T-helper 22 cell (primary cell): ENCODE measurements around the gene MED12L.

Experiments used
- DNase-seq: peaks from one replicate; pipeline ENCODE4 v3.0.0-alpha.2; 2020; ENCODE audit warnings: low read depth

Gene MED12L

DNA sequence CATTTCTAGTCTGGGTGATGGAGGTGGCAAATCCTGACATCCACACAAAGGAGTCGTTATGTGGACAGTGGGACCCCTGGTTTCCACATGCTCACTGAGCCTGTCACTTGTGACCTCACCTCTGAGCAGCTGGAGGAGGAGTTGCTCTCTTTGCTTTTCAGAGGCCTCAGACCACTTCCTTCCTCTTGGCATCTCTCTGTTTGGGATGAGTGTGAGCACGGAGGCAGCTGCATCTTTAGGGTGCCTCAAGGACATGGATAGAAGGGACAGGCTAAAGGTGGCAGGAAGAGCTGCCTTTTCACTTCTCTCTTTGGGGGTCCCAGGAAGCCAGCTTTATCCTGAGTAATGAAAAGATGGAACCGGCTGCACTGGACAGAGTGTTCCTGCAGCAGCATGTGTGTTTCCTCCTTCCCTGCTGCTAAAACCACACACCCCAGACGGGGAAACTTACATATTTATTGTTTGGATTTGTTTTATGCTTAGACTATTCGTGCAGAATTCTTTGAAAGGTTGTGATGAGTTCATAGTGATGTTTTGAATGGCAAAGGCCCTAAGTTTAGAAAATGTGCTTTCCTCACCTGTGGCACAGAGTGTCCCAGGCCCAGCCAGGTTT, 85.8 kb downstream of the MED12L start:
- no peak for DNase-seq

DNA sequence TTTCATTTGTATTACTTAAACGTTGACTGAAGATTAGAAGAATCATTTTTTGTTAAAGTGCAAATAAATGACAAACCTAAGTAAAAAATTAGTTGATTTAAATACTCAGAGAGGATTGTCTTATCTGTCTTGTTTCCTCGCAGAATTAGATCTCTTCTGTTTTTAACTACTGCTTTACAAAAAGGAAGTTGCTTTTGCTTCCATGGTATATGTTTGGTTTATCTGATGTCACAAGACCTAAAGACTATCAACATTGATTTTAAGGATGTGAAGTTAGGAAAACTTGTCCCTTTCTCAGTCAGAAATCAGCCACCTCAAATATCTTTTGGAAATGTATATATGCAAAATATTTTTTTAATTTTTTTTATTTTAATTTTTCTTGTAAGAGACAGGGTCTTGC, 88.9 kb downstream of the MED12L start:
- DNase-seq: no peak

DNA sequence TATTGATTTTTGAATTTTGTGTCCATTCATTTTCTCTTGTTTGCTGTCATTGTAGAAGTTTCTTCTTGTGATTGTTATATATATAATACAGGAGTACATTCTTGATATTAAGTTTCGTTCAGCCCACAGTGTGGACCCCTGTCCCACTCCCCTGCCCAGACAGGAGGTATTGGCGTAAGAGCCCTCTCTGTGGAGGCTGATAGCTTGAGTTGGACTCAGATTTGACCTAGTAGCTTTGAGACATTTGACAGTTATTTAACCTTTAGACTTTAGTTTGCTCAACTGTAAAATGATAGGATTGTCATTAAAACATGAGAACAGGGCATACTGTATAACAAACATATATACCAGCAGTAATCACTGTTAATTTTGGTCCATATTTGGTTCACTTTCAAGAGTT, 90.5 kb downstream of the MED12L start:
- DNase-seq: no peak

DNA sequence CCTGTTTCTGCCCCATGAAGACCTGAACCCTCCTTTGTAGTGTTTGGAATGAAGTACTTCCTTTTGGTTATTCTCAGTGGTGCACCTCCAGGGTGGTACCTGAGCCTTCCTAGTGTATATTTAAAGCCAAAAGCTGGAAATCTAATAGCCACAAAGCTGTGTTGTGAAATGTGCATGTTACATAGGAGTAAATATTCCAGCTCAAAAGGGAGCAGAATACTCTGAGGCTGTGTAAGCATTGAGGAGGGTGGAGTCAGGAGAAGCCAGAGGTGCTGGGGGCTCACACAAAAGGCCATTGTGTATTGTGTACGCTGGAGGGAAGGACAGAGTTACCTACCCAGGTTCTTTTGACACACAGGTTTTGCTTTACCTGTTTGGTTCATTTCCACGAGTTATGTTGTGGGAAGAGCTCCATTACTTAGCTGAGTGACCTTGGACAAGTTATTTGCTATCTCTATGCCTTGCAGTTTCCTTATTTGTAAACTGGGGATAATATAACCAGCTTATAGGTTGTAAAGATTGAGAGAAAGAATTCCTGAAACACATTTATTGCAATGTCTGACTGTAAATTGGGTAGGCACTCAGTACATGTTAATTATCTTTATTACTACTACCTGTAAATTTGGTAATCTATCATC, 92.9 kb downstream of the MED12L start:
- no peak for DNase-seq

DNA sequence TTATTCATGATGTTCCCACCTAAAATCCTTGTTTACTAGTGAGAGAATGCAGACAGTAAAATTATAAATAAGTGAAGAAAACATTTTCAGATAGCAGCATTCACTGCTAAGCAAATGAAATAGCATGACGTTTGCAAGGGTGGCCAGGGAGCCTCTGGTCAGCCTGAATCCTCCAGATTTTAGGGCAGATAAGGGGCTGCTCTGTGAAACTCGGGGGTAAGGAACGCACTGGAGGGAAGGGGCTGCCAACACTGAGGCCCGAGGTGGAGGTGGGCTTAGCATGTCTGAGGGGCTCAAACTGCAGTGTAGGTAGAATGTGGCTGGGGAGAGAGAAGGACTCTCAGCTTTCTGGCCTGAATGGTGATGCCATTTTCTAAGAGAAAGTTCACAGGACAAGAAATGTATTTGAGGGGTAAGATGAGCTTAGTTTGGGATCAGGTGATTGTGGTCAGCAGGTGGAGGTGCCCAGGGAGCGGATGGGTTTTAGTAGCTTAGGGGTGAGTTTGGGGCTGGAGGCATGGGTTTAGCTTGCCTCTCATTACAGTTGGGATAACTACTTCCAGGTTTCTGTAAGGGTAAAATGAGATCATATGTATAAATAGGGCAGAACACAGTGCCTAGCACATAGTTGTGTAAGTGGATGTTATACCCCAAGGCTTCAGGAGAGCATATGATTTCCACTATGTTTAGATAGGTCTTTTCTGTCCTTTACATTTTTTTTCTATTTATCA, 97.0 kb downstream of the MED12L start:
- no peak for DNase-seq

DNA sequence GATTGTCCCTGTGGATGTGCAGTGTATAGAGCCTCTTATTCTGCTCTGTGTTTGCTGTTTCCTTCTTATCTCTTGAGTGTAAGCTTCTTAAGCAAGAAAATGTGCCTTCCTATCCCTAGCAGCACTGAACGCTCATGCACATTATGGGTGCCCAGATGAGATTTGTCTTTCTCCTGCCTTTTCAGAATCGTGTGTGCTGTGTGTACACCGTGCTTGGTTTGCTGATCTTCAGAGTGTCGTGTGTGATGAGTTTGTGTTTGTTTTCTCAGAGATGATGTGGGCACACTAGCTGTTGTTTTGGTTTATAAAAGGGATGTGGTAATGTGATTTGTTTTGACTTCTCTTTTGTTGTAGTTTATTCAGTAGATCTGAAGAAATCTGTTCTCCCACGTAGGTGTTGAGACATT, 97.8 kb downstream of the MED12L start:
- DNase-seq: no peak

DNA sequence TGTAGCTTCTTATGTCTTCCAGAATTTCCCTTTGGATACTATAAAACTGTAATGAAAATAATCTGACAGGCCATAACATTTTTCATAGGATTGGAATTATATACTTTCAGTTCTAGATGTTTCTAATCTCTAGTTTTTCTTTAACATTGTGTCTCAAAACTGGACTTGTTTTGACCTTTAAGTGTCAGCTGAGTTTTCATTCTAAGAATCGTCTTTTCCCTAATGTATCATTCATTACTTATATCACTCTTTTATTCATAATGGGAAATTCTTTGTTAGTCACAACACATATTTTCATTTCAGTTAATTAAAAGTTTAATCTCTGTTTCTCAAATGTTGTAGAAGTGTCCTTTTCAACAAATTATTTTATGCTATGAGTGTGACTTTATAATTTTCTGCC, 105.6 kb downstream of the MED12L start:
- DNase-seq: no peak

DNA sequence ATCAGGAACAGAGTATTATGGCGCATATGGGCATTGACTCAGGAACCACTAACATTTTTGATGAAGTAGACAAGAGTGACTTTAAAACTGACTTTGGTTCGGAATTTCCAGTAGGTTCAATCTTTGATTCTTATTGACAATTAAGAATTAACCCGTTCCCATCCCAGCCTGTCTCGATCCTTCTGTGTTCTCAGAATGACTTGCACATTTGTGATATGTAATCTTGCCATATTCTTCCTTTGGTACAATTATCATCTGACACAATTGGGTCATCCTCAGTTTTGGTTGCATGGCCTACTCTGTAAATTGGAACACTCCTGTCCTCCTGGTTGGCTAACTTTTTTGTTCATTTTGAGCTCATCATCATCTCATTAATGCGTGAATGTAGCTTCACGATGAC, 107.1 kb downstream of the MED12L start:
- no peak for DNase-seq

DNA sequence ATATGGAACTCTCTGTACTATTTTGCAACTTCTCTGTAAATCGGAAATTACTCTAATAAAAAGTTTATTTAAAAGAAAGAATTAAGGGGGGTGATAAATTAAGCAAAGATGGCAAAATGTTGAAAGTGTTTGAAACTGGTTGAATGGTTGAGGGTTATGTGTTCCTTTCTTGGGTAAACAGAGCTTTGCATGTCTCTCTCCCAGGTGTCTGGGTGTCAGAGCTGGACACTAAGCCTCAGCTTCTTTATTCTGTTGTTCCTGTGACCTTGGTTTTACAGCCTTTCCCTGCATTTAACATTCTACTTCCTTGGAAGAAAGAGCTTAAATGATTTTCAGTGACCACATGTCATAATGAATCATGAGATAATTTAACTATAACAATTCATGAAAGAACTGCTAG, 110.4 kb downstream of the MED12L start:
- DNase-seq: no peak

DNA sequence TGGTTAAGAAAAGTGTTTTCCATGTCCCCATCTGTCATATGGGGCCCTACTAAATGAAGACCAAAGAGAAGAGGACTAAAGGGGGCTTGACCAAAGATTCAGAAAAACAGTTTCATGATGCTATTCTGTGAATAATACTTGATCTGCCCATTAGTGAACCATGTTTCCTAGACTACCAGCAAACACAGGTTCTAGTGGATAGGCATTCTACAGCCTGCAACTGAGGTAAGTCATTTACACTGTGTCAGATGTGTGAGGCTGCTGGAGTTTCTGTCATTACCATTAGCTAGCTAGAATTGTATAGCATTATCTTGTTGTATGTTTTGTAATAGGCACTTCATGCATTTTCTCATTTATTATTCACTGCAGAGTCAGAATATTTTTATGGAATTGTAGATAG, 111.0 kb downstream of the MED12L start:
- DNase-seq: no peak

DNA sequence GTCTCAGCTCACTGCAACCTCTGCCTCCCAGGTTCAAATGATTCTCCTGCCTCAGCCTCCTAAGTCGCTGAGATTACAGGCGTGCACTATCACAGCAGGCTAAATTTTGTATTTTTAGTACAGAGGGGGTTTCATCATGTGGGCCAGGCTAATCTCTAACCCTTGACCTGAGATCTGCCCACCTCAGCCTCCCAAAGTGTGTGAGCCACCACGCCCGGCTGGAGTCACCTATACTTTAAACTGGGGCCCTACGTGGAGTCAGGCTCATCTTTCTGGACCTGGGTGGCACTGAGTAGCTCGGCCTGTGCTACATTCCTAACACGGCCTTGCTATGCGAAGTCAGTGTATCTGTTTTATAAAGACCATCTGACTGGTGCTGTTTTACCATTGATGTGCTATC, 111.8 kb downstream of the MED12L start:
- no peak for DNase-seq

DNA sequence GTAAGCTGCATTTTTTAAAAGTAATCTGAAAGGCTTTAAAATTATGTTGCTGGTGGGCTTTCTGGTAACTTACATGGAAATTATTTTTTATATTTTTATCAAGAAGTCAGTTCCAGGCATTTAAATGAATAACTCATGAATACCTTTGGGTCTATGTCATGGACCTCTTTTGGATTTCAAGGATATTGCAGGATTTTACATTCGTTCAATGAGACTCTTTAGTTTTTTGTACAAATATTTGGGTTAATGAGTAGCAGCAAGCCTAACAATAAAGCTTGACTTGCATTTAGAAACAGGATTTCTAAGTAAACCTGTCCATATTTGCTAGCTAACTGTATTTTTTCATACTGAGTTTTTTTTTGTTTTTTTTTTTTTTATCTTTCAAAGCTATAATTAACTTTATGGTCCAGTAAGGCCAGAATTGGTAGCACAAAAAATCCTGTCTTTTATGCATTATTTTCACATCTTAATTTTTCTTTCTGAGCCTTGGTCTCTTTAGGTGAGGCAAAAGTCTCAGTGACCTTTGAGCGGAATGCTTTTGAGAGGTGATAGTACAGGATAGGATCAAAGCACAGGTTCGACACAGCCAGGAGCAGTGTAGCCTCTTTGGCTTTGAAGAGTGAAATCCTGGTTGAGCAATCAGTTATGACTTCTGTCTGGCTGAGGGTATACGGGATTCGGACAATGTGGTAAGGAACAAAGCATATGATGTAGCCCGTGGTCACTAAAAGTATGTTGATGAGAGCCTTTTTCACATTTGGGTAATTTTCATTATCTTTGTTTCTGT, 112.7 kb downstream of the MED12L start:
- no peak for DNase-seq

DNA sequence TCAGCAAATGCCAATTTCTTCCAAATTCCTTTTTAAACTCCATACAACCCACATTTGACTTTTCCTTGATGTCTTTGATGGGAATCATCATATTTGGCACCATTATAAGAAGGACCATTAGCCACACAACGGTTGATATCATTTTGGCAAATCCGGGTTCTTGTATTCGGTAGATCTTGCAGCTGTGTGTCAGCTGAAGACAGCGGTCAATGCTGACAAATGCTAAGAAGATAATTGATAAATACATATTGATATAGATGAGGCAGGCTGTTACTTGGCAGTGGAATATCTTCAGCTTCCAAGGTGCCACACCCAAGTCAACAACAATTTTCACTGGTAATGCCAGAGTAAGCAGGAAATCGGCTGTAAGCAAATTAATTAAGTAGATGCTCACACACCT, 113.4 kb downstream of the MED12L start:
- DNase-seq: no peak

DNA sequence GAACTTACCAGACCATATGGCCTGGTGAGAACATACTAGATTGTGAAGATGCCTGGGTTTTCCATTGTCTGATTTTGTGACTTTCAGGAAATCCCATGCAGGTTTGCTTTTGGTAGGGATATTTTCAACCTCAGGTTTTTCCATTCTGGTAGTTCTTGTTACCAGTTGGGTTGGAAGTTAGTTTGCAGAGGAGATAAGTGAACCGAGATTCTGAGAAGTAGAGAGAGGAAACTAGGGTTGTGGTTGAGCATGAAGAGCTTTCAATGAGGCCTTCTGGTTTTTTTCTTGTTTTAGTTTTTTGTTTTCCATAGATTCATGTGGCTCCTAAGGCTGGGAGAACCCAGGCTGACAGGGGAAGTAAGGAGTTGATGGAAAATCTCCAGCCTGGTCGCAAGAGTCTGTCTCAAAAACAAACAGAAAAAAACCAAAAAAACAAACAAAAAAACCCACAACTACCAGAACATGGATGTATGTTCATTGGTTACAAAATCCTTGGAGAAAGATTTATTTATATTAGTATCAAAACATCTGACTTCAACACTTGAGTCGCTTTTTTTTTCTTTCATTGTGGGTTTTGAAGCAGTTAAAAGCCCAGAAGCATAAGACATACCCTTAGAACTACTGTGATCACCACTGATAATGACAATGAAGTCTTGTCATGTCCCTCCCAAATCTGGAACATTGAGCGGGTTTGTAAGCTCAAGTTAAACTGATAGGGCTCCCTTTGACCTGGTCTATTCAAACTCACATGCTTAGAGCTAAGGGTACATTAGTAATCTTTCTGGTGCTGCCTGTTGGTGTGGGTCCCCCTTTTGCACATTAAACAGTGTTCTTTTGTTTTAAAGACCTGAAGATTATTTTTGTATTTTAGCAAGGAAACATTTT, 114.3 kb downstream of the MED12L start:
- DNase-seq: no peak

DNA sequence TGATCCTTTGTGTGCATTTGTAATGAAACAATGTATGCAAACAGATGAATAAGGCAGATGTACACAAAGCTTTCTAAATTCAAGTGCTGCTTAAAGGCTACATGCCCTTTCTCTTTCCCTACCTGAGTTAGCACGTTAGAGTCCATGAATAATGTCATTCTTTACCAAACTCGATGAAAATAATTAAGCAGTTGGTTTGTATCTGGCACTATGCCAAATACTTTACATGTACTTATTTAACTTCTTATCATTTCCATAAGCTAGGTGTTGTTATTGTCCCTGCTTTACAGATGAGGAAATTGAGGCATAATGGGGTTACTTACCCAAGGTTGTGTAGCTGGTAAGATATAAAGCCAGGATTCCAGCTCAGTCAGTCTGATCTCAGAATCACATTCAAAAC, 115.1 kb downstream of the MED12L start:
- DNase-seq: no peak

DNA sequence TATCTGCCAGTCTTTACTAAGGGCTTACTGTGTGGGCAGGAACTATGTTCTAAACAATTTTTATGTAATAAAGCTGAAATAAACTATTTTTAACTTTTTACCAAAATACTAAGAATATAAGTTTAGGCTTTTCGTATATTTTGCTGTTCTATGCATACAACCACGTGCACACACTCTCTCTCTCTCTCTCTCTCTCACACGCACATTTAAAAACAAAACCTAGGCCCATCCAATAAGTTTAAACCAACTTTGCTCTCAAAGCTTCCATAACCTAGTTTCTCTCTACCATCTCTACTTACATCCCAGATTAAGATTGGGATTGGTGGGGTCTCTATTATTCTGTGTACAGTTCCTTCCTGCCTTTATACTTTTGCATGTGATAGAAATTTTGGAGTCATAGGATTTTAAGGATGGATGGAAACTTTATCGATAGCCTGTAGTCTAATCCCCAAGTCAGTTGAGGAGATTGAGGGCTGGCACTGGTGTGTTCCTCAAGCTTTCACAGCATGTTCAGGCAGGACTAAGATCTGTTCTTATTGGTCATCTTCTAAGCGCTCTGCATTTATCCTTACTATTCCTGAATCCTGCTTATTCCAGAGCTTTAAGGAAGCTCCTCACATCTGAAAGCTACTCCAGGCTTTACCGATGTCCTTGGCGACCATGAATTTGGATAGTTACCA, 115.7 kb downstream of the MED12L start:
- no peak for DNase-seq

DNA sequence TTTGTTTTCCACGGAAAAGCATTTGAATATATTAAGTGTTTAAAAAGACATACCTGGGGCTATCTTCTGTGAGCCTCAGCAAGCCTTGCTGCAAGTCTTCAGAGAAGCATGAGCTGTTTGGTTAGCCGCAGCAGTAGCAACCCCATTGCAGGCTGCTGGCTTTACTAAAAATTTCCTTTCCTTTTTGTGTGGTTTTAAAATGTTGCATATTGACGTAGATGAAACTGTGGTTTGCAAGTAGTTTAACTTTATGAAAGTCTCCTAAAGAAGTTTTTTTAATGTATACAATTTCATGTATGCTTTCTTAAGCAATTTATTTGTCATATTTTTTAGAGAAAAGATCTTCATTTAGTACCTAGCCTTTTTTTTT, 117.6 kb downstream of the MED12L start, which contains the start of gene GPR171:
Gene GPR171, minus strand, starts transcription at position 166 of the 370 bp plus-strand sequence. CDS start 3,830 bp downstream, outside the sequence.
- peak; percentile 62 for DNase-seq

DNA sequence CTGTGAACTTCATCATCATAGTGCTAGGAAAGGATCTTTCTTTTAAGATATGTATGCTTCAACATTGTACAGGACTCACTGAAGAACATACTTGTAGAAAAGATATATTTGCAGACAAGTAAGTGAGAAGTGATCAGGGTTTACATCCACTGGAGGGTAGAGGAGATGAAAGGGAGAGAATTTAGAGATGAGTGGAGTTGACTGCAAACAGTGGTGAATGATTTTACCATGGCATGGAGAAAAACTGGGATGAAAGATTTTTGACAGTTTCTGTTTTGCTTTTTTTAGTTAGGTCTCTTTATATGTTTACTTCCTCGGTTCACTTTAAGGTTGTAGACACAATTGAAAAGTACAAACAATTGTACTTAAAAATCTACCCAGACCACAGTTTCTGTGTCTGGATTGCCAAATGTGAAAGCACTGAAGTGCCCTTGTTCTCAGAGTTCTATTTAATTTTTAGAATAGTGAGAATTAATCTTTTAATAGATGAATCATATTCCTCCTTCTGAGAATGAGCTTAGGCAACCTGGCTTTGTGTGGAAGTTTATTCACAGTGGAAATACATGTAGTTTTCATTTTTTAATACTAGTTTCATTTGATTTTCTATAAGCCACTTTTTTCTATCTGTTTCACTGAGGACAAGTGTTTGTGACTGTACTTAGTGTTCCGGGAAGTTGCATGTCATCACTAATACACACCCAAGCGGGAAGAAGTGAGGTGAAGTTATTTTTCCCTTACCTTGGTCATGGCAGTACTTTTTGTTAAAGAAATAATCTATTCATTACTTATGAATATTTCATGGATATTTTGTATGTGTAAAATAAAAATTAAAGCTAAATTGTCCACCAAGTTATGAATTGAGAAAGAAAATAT, 119.3 kb downstream of the MED12L start:
- no peak for DNase-seq

DNA sequence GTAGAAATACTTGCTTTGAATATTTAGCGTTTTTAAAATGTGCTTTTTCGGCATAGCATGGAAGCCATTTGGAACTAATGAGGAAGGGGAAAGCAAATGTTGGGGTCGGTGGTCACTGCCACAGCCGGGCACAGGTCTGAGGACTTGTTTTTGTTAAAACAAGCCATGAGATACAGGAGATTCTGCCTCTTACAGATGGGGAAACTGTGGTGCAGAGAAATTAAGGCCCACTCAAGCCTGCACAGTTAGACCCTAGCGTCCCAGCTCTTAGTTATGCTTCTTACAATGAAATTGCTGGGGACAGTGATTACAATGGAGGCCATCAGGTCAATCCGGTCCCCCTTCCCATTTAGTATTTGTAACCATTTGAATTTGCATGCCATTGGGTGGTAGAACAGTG, 120.0 kb downstream of the MED12L start:
- DNase-seq: no peak

DNA sequence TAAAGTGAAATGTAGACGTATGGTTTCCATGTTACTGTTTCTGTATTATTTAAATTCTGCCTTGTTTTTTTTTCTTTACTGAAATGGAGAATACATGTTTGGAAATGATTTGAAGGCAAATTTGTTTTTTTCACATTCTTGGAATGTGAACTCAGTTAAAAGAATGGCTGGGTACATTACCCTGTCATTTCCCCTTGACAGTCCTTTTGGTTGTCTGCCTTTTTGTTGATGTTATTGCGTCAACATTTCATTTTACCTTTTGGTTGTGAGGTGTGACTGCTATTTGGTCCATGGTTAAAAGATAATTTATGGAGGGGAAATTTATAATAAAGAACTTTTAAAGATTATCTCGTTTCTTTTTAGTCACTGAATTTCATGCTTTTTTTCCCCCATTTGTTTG, 120.7 kb downstream of the MED12L start:
- DNase-seq: no peak
